C4-2B (cell line): ENCODE data around the gene PTPRN2.

Source experiments
- CTCF ChIP-seq: fragments of 450-650 bp; conservative IDR thresholded peaks from 2 replicates; pipeline ENCODE4 v1.5.1; 2017; ENCODE audit warnings: mild to moderate bottlenecking
- ZFX ChIP-seq: fragments of 450-650 bp; IDR thresholded peaks from 2 replicates; pipeline ENCODE4 v1.6.1; 2017

- TF ChIP-seq CTCF (no peak), ZFX (no peak)
Measured at GRCh38 chr7:157784041-157784835, 803.4 kb downstream of the PTPRN2 start.
